HG03175 (cell line): ENCODE measurements around the gene FYTTD1.

Source experiments
- ATAC-seq: cut with Tn5 transposase; IDR thresholded peaks from one replicate; pipeline ENCODE4 v1.9.1; 2021; ENCODE audit warnings: mild to moderate bottlenecking, moderate library complexity; ENCODE audit not compliant: unreplicated experiment

The FYTTD1 gene

GRCh38 chr3:197791113-197791891, 41.6 kb downstream of the FYTTD1 start, which contains the start of gene LRCH3:
TSS of gene LRCH3 (plus strand) at chr3:197791254. CDS start at chr3:197791279, 25 bp downstream.
- ATAC-seq: peak; percentile 85

GRCh38 chr3:197791892-197792647, 42.4 kb downstream of the FYTTD1 start:
- peak; percentile 30 for ATAC-seq

- no peak for ATAC-seq
Measured at GRCh38 chr3:197793247-197793646, 43.6 kb downstream of the FYTTD1 start.

- ATAC-seq: no peak
Measured at GRCh38 chr3:197794115-197794514, 44.4 kb downstream of the FYTTD1 start.

GRCh38 chr3:197795200-197795599, 45.5 kb downstream of the FYTTD1 start:
- ATAC-seq: no peak

GRCh38 chr3:197796087-197796486, 46.4 kb downstream of the FYTTD1 start:
- ATAC-seq: no peak

GRCh38 chr3:197798863-197799262, 49.2 kb downstream of the FYTTD1 start:
- peak; percentile 49 for ATAC-seq

- ATAC-seq: no peak
Measured at GRCh38 chr3:197800379-197800778, 50.7 kb downstream of the FYTTD1 start.

- ATAC-seq: no peak
Measured at GRCh38 chr3:197801891-197802778, 52.5 kb downstream of the FYTTD1 start.

- no peak for ATAC-seq
Measured at GRCh38 chr3:197802779-197803459, 53.2 kb downstream of the FYTTD1 start.

GRCh38 chr3:197804511-197804910, 54.8 kb downstream of the FYTTD1 start:
- no peak for ATAC-seq

GRCh38 chr3:197807969-197808587, 58.4 kb downstream of the FYTTD1 start:
- no peak for ATAC-seq

GRCh38 chr3:197809356-197810020, 59.8 kb downstream of the FYTTD1 start:
- no peak for ATAC-seq

- ATAC-seq: no peak
Measured at GRCh38 chr3:197810901-197811300, 61.2 kb downstream of the FYTTD1 start.

GRCh38 chr3:197811343-197811742, 61.7 kb downstream of the FYTTD1 start:
- ATAC-seq: no peak

GRCh38 chr3:197814372-197814771, 64.7 kb downstream of the FYTTD1 start:
- no peak for ATAC-seq

- no peak for ATAC-seq
Measured at GRCh38 chr3:197820550-197821335, 71.1 kb downstream of the FYTTD1 start.

GRCh38 chr3:197829397-197830045, 79.8 kb downstream of the FYTTD1 start:
- ATAC-seq: no peak
